Liver (tissue), 9 donors: ENCODE measurements around the gene ARID3A. TPM values are rescaled to one million over a fixed set of nuclear protein-coding genes. Genes with fewer than 3 reads are reported as not detected.

Source experiments
- DNase-seq: peaks from one replicate; pipeline ENCODE4 v3.0.0-alpha.2; 2017; ENCODE audit warnings: low spot score
- H3K27ac ChIP-seq, 2 donors: one replicate each; pipeline ENCODE4 v1.7.0; 2013; ENCODE audit warnings: inconsistent platforms in 2 of 2, low read length in 2 of 2, control low read depth in 1 of 2, low read depth in 1 of 2, mild to moderate bottlenecking in 1 of 2
- H3K27me3 ChIP-seq, 4 donors: one replicate each; pipeline versions ENCODE4 v1.6.1 to v1.7.0; 2013; ENCODE audit warnings: low read length in 3 of 4, inconsistent platforms in 1 of 4, mild to moderate bottlenecking in 1 of 4, moderate library complexity in 1 of 4; ENCODE audit not compliant: control insufficient read depth in 4 of 4, insufficient read depth in 4 of 4
- H3K36me3 ChIP-seq, 4 donors: one replicate each; pipeline versions ENCODE4 v1.6.1 to v1.7.0; 2013; ENCODE audit warnings: low read length in 3 of 4, mild to moderate bottlenecking in 3 of 4, low read depth in 1 of 4, moderate library complexity in 1 of 4; ENCODE audit not compliant: control insufficient read depth in 4 of 4, insufficient read depth in 3 of 4
- H3K4me1 ChIP-seq, 4 donors: one replicate each; pipeline versions ENCODE4 v1.6.1 to v1.7.0; 2013; ENCODE audit warnings: low read length in 3 of 4, mild to moderate bottlenecking in 3 of 4, moderate library complexity in 1 of 4; ENCODE audit not compliant: control insufficient read depth in 4 of 4, insufficient read depth in 4 of 4
- H3K4me3 ChIP-seq, 3 donors: one replicate each; pipeline versions ENCODE4 v1.6.1 to v1.7.0; 2013; ENCODE audit warnings: low read length in 3 of 3, control low read depth in 1 of 3, low read depth in 1 of 3, mild to moderate bottlenecking in 1 of 3
- H3K9ac ChIP-seq, 2 donors: one replicate each; pipeline ENCODE4 v1.7.0; 2013; ENCODE audit warnings: low read length in 2 of 2, mild to moderate bottlenecking in 2 of 2, moderate library complexity in 2 of 2, control low read depth in 1 of 2, low read depth in 1 of 2
- H3K9me3 ChIP-seq, 4 donors: one replicate each; pipeline versions ENCODE4 v1.6.1 to v1.7.0; 2013; ENCODE audit warnings: low read length in 3 of 4; ENCODE audit not compliant: control insufficient read depth in 4 of 4
- CTCF ChIP-seq: fragments of 150-350 bp; IDR thresholded peaks from 2 replicates; pipeline ENCODE4 v1.5.1; 2017; ENCODE audit warnings: improper control_type of control experiment, low read depth, low read length; ENCODE audit not compliant: missing input control
- EGR1 ChIP-seq, 2 donors: IDR thresholded peaks; 2 replicates each; pipeline ENCODE4 v1.6.1; 2016 to 2018; ENCODE audit warnings: antibody characterized with exemption in 2 of 2, low read depth in 2 of 2
- FOXA1 ChIP-seq: IDR thresholded peaks from 2 replicates; pipeline ENCODE4 v1.6.1; 2016; ENCODE audit warnings: antibody characterized with exemption
- FOXA2 ChIP-seq: IDR thresholded peaks from 2 replicates; pipeline ENCODE4 v1.6.1; 2016; ENCODE audit warnings: antibody characterized with exemption
- GABPA ChIP-seq, 2 donors: IDR thresholded peaks in 1 of 2; conservative IDR thresholded peaks in 1 of 2; 2 replicates each; pipeline ENCODE4 v1.6.1; 2016; ENCODE audit warnings: antibody characterized with exemption in 2 of 2, mild to moderate bottlenecking in 1 of 2, moderate library complexity in 1 of 2
- HNF4A ChIP-seq, 2 donors: conservative IDR thresholded peaks; 2 replicates each; pipeline ENCODE4 v1.6.1; 2016; ENCODE audit warnings: antibody characterized with exemption in 2 of 2, mild to moderate bottlenecking in 2 of 2
- HNF4G ChIP-seq: IDR thresholded peaks from 2 replicates; pipeline ENCODE4 v1.6.1; 2016; ENCODE audit warnings: antibody characterized with exemption
- JUND ChIP-seq, 2 donors: IDR thresholded peaks; 2 replicates each; pipeline ENCODE4 v1.6.1; 2016; ENCODE audit warnings: antibody characterized with exemption in 2 of 2
- MAX ChIP-seq: IDR thresholded peaks from 2 replicates; pipeline ENCODE4 v1.6.1; 2016; ENCODE audit warnings: antibody characterized with exemption
- NR2F2 ChIP-seq: IDR thresholded peaks from 2 replicates; pipeline ENCODE4 v1.6.1; 2016; ENCODE audit warnings: antibody characterized with exemption
- RAD21 ChIP-seq, 2 donors: IDR thresholded peaks; 2 replicates each; pipeline ENCODE4 v1.6.1; 2016; ENCODE audit warnings: antibody characterized with exemption in 2 of 2, mild to moderate bottlenecking in 2 of 2
- RXRA ChIP-seq, 2 donors: IDR thresholded peaks; 2 replicates each; pipeline ENCODE4 v1.6.1; 2017 to 2018; ENCODE audit warnings: antibody characterized with exemption in 2 of 2, mild to moderate bottlenecking in 1 of 2
- SP1 ChIP-seq: IDR thresholded peaks from 2 replicates; pipeline ENCODE4 v1.6.1; 2018; ENCODE audit warnings: antibody characterized with exemption, mild to moderate bottlenecking
- TAF1 ChIP-seq: conservative IDR thresholded peaks from 2 replicates; pipeline ENCODE4 v1.6.1; 2016; ENCODE audit warnings: antibody characterized with exemption, mild to moderate bottlenecking
- YY1 ChIP-seq: IDR thresholded peaks from 2 replicates; pipeline ENCODE4 v1.6.1; 2016; ENCODE audit warnings: antibody characterized with exemption, mild to moderate bottlenecking
- WGBS: extraction: QIAGEN DNeasy Blood & Tissue Kit; methylation state at CpG from one replicate; pipeline ENCODE4 v1.1.7; 2013; 5-methylcytosine and 5-hydroxymethylcytosine counted together
- polyA plus RNA-seq, 2 donors: library from polyadenylated mRNA; stranded (reverse) in 1 of 2; unstranded in 1 of 2; fragments of 200-250 nt in 1 of 2; fragments of >200 nt in 1 of 2; fragmentation: Nextera tagmentation in 1 of 2; extraction: Ambion mirVana in 1 of 2; gene quantifications; one replicate each; pipeline versions ENCODE4 v1.2.1 to v1.2.3, GENCODE V29; 2013 to 2015
- total RNA-seq, 2 donors: library from RNA; depleted of rRNA; stranded (reverse); fragments of >200 nt; gene quantifications; one replicate each; pipeline ENCODE4 v1.2.3, GENCODE V29; 2014
- TF ChIP-seq, protein P1 (sequence below): IDR thresholded peaks from 2 replicates; pipeline ENCODE4 v1.6.1; 2016; ENCODE audit warnings: antibody characterized with exemption, mild to moderate bottlenecking
- TF ChIP-seq, protein P2 (sequence below): IDR thresholded peaks from 2 replicates; pipeline ENCODE4 v1.6.1; 2016; ENCODE audit warnings: antibody characterized with exemption
- TF ChIP-seq, protein P3 (sequence below): IDR thresholded peaks from 2 replicates; pipeline ENCODE4 v1.6.1; 2016; ENCODE audit warnings: antibody characterized with exemption
- donor health status: healthy.
- donor health status: healthy.
- donor health status: healthy.
- donor health status: healthy.
- donor health status: healthy.

The ARID3A gene
- total and polyA plus RNA-seq, 4 donors: 0.74 to 42.4 (median 3.1) TPM

DNA sequence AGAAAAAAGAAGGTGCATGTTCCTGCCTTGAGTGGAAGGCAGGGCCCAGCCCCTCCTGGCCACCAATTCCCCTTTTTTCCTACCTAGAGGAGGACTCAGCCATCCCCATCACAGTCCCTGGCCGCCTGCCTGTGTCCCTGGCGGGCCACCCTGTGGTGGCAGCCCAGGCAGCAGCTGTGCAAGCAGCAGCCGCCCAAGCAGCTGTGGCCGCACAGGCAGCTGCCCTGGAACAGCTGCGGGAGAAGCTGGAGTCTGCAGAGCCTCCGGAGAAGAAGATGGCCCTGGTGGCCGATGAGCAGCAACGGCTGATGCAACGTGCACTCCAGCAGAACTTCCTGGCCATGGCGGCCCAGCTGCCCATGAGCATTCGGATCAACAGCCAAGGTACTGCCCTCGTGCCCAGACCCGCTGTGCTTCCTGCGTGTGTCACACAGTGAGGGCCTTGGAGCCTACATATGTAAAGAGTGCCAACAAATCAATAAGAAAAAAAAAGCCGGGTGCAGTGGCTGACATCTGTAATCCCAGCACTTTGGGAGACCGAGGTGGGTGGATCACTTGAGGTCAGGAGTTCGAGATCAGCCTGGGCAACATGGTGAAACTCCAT, 40.8 kb downstream of the ARID3A start:
- H3K9ac ChIP-seq: no peak overlapping the region
- H3K27ac ChIP-seq: no peak overlapping the region
- H3K4me3 ChIP-seq: no peak overlapping the region
- H3K4me1 ChIP-seq: no peaks in the 10 kb centered on the region
- no peak for TF ChIP-seq TAF1
- no peak for TF ChIP-seq GABPA (IDR thresholded peaks at IDR 0.05 in 1 of 2, conservative IDR thresholded peaks at IDR 0.05 in 1 of 2)
- H3K36me3 ChIP-seq: peaks cover 7 to 30% (median 8%) of the 10 kb centered on the region in 4 donors
- no peak for DNase-seq
- H3K9me3 ChIP-seq: peaks cover 2 to 5% (median 4%) of the 10 kb centered on the region in 4 donors
- 92% methylated on average over 17 of the region's 17 CpGs for WGBS
- H3K27me3 ChIP-seq: no peaks in the 10 kb centered on the region

- Histone ChIP-seq H3K27me3 (no peaks in the 10 kb centered on the region), H3K27ac (no peak overlapping the region), H3K4me3 (no peak overlapping the region), H3K9me3 (peaks cover 2 to 5% (median 4%) of the 10 kb centered on the region in 4 donors), H3K9ac (no peak overlapping the region), H3K36me3 (peaks cover 7 to 23% (median 9%) of the 10 kb centered on the region in 4 donors), H3K4me1 (no peaks in the 10 kb centered on the region)
- WGBS: 97% methylated on average over 14 of the region's 14 CpGs
- DNase-seq: no peak
- TF ChIP-seq CTCF (peak; percentile 29), TAF1 (no peak)
Observed at GRCh38 chr19:970695-971094, 44.9 kb downstream of the ARID3A start.

GRCh38 chr19:971795-972194, 46.0 kb downstream of the ARID3A start:
- TF ChIP-seq NR2F2 (no peak), EGR1 (IDR thresholded peaks at IDR 0.05; ENCODE audit: low read depth in 2 of 2) (no peak), GABPA (IDR thresholded peaks at IDR 0.05 in 1 of 2, conservative IDR thresholded peaks at IDR 0.05 in 1 of 2) (no peak), YY1 (no peak), SP1 (no peak), TAF1 (no peak), HNF4A (conservative IDR thresholded peaks at IDR 0.05) (no peak), RXRA (IDR thresholded peaks at IDR 0.05) (no peak), CTCF (no peak), FOXA2 (no peak), MAX (no peak), JUND (IDR thresholded peaks at IDR 0.05) (no peak), FOXA1 (no peak), HNF4G (no peak), RAD21 (IDR thresholded peaks at IDR 0.05) (no peak)
- TF ChIP-seq, protein P1, sequence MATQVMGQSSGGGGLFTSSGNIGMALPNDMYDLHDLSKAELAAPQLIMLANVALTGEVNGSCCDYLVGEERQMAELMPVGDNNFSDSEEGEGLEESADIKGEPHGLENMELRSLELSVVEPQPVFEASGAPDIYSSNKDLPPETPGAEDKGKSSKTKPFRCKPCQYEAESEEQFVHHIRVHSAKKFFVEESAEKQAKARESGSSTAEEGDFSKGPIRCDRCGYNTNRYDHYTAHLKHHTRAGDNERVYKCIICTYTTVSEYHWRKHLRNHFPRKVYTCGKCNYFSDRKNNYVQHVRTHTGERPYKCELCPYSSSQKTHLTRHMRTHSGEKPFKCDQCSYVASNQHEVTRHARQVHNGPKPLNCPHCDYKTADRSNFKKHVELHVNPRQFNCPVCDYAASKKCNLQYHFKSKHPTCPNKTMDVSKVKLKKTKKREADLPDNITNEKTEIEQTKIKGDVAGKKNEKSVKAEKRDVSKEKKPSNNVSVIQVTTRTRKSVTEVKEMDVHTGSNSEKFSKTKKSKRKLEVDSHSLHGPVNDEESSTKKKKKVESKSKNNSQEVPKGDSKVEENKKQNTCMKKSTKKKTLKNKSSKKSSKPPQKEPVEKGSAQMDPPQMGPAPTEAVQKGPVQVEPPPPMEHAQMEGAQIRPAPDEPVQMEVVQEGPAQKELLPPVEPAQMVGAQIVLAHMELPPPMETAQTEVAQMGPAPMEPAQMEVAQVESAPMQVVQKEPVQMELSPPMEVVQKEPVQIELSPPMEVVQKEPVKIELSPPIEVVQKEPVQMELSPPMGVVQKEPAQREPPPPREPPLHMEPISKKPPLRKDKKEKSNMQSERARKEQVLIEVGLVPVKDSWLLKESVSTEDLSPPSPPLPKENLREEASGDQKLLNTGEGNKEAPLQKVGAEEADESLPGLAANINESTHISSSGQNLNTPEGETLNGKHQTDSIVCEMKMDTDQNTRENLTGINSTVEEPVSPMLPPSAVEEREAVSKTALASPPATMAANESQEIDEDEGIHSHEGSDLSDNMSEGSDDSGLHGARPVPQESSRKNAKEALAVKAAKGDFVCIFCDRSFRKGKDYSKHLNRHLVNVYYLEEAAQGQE: no peak
- TF ChIP-seq, protein P2, sequence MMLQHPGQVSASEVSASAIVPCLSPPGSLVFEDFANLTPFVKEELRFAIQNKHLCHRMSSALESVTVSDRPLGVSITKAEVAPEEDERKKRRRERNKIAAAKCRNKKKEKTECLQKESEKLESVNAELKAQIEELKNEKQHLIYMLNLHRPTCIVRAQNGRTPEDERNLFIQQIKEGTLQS: no peak
- TF ChIP-seq, protein P3, sequence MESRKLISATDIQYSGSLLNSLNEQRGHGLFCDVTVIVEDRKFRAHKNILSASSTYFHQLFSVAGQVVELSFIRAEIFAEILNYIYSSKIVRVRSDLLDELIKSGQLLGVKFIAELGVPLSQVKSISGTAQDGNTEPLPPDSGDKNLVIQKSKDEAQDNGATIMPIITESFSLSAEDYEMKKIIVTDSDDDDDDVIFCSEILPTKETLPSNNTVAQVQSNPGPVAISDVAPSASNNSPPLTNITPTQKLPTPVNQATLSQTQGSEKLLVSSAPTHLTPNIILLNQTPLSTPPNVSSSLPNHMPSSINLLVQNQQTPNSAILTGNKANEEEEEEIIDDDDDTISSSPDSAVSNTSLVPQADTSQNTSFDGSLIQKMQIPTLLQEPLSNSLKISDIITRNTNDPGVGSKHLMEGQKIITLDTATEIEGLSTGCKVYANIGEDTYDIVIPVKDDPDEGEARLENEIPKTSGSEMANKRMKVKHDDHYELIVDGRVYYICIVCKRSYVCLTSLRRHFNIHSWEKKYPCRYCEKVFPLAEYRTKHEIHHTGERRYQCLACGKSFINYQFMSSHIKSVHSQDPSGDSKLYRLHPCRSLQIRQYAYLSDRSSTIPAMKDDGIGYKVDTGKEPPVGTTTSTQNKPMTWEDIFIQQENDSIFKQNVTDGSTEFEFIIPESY: no peak
- WGBS: 94% methylated on average over 24 of the region's 24 CpGs
- Histone ChIP-seq H3K9ac (no peak overlapping the region), H3K27ac (no peak overlapping the region), H3K9me3 (peaks cover 2 to 5% (median 4%) of the 10 kb centered on the region in 4 donors), H3K27me3 (no peaks in the 10 kb centered on the region), H3K4me1 (no peaks in the 10 kb centered on the region), H3K4me3 (no peak overlapping the region), H3K36me3 (peaks cover 7 to 18% (median 8%) of the 10 kb centered on the region in 4 donors)
- DNase-seq: no peak
